ENCODE data around the gene CBFB. TPM values are rescaled to one million over a fixed set of nuclear protein-coding genes. Genes with fewer than 3 reads are reported as not detected.

Gene CBFB
- total and polyA plus RNA-seq, 2 of the 13 experiments (the other 11 are each of a cell fraction or from before 2014, with no cell fraction given): 22.1 to 70.8 TPM

DNA sequence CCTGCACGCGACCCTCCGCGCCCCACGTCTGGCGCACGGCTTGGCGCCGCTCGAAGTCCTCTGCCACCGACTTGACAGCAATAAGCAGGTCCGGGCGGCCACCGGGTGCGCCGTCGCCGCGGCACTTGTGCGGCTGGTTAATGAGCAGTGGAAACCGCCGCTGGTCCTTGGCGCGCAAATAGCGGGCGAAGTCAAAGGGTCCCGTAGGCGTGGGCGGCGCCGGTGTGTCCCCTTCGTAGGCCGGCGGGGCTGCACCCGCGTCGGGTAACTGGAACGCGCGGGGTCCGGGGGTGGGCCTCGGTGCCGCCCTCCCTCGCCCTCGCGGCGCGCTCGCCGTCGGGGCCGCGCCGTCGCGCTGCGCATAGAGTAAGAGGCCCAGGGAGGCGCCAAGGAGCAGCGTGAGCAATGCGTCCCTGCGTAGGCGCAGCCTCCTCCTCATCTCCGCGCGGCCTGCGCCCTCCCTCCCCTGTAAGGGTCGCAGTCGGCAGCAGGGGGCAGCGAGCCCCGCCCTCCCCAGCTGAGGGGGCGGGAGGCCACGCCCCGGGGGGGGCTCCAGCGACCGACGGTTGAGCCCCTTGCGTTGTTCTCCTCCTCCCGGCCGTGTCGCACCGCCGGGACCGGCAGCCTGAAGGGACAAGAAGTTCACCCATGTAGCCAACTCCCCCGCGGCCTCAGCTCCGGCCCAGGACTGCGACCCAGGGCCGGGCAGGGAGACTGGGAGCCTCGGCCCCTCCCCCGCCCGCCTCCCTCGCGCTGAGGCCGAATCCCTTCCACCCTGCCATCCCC lies 121.3 kb downstream of the CBFB start (continued):
- TF ChIP-seq ATF7-NPFF (CRISPR knock-in tag; IDR thresholded peaks at IDR 0.05; ENCODE audit: low read depth) (no peak; the same call in 1 of the 2 replicates), FOXA3 (CRISPR knock-in tag; IDR thresholded peaks at IDR 0.05) (no peak), NFIB (CRISPR knock-in tag; IDR thresholded peaks at IDR 0.05; ENCODE audit: borderline replicate concordance) (no peak), ZNF660 (CRISPR knock-in tag; IDR thresholded peaks at IDR 0.05; ENCODE audit: borderline replicate concordance, low read depth) (no peak), TP53 (CRISPR knock-in tag; conservative IDR thresholded peaks at IDR 0.05) (no peak), FIP1L1 (IDR thresholded peaks at IDR 0.05; ENCODE audit: borderline replicate concordance, insufficient read depth, low read depth, low read length) (0 out of 2 replicates have a peak, but pooled peaks have one; percentile 7), ZNF766 (CRISPR knock-in tag; IDR thresholded peaks at IDR 0.05; ENCODE audit: borderline replicate concordance) (no peak), SRF (IDR thresholded peaks at IDR 0.05; ENCODE audit: low read depth, low read length) (no peak), ZNF607 (CRISPR knock-in tag; IDR thresholded peaks at IDR 0.05; ENCODE audit: borderline replicate concordance) (no peak), AGO2 (optimal IDR thresholded peaks at IDR 0.05; ENCODE audit: low read depth, low read length) (peak; percentile 85), HDAC6 (IDR thresholded peaks at IDR 0.05; ENCODE audit: low read depth, low read length) (no peak), ZNF3 (CRISPR knock-in tag; IDR thresholded peaks at IDR 0.05) (no peak), SAFB2 (CRISPR knock-in tag; IDR thresholded peaks at IDR 0.05; ENCODE audit: borderline replicate concordance, low read depth) (no peak)
- TF ChIP-seq, protein P1, sequence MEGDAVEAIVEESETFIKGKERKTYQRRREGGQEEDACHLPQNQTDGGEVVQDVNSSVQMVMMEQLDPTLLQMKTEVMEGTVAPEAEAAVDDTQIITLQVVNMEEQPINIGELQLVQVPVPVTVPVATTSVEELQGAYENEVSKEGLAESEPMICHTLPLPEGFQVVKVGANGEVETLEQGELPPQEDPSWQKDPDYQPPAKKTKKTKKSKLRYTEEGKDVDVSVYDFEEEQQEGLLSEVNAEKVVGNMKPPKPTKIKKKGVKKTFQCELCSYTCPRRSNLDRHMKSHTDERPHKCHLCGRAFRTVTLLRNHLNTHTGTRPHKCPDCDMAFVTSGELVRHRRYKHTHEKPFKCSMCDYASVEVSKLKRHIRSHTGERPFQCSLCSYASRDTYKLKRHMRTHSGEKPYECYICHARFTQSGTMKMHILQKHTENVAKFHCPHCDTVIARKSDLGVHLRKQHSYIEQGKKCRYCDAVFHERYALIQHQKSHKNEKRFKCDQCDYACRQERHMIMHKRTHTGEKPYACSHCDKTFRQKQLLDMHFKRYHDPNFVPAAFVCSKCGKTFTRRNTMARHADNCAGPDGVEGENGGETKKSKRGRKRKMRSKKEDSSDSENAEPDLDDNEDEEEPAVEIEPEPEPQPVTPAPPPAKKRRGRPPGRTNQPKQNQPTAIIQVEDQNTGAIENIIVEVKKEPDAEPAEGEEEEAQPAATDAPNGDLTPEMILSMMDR (CRISPR knock-in tag; IDR thresholded peaks at IDR 0.05): no peak; the same call in 1 of the 2 replicates
- TF ChIP-seq, protein P2, sequence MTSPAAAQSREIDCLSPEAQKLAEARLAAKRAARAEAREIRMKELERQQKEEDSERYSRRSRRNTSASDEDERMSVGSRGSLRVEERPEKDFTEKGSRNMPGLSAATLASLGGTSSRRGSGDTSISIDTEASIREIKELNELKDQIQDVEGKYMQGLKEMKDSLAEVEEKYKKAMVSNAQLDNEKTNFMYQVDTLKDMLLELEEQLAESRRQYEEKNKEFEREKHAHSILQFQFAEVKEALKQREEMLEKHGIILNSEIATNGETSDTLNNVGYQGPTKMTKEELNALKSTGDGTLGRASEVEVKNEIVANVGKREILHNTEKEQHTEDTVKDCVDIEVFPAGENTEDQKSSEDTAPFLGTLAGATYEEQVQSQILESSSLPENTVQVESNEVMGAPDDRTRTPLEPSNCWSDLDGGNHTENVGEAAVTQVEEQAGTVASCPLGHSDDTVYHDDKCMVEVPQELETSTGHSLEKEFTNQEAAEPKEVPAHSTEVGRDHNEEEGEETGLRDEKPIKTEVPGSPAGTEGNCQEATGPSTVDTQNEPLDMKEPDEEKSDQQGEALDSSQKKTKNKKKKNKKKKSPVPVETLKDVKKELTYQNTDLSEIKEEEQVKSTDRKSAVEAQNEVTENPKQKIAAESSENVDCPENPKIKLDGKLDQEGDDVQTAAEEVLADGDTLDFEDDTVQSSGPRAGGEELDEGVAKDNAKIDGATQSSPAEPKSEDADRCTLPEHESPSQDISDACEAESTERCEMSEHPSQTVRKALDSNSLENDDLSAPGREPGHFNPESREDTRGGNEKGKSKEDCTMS (CRISPR knock-in tag; conservative IDR thresholded peaks at IDR 0.05): no peak
- TF ChIP-seq, protein P3, sequence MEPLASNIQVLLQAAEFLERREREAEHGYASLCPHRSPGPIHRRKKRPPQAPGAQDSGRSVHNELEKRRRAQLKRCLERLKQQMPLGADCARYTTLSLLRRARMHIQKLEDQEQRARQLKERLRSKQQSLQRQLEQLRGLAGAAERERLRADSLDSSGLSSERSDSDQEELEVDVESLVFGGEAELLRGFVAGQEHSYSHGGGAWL (CRISPR knock-in tag; IDR thresholded peaks at IDR 0.05): 0 out of 2 replicates have a peak, but pooled peaks have one; percentile 52
- TF ChIP-seq, protein P4, sequence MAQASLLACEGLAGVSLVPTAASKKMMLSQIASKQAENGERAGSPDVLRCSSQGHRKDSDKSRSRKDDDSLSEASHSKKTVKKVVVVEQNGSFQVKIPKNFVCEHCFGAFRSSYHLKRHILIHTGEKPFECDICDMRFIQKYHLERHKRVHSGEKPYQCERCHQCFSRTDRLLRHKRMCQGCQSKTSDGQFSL (CRISPR knock-in tag; IDR thresholded peaks at IDR 0.05): peak; percentile 78
- TF ChIP-seq, protein P5, sequence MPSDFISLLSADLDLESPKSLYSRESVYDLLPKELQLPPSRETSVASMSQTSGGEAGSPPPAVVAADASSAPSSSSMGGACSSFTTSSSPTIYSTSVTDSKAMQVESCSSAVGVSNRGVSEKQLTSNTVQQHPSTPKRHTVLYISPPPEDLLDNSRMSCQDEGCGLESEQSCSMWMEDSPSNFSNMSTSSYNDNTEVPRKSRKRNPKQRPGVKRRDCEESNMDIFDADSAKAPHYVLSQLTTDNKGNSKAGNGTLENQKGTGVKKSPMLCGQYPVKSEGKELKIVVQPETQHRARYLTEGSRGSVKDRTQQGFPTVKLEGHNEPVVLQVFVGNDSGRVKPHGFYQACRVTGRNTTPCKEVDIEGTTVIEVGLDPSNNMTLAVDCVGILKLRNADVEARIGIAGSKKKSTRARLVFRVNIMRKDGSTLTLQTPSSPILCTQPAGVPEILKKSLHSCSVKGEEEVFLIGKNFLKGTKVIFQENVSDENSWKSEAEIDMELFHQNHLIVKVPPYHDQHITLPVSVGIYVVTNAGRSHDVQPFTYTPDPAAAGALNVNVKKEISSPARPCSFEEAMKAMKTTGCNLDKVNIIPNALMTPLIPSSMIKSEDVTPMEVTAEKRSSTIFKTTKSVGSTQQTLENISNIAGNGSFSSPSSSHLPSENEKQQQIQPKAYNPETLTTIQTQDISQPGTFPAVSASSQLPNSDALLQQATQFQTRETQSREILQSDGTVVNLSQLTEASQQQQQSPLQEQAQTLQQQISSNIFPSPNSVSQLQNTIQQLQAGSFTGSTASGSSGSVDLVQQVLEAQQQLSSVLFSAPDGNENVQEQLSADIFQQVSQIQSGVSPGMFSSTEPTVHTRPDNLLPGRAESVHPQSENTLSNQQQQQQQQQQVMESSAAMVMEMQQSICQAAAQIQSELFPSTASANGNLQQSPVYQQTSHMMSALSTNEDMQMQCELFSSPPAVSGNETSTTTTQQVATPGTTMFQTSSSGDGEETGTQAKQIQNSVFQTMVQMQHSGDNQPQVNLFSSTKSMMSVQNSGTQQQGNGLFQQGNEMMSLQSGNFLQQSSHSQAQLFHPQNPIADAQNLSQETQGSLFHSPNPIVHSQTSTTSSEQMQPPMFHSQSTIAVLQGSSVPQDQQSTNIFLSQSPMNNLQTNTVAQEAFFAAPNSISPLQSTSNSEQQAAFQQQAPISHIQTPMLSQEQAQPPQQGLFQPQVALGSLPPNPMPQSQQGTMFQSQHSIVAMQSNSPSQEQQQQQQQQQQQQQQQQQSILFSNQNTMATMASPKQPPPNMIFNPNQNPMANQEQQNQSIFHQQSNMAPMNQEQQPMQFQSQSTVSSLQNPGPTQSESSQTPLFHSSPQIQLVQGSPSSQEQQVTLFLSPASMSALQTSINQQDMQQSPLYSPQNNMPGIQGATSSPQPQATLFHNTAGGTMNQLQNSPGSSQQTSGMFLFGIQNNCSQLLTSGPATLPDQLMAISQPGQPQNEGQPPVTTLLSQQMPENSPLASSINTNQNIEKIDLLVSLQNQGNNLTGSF (CRISPR knock-in tag; IDR thresholded peaks at IDR 0.05): no peak
